Inferior parietal cortex (tissue), 1 donor: ENCODE measurements around the gene CKLF.

Experiments used
- DNase-seq: peaks from one replicate; pipeline ENCODE4 v3.0.0-alpha.2; 2016; ENCODE audit errors: extremely low spot score

Gene CKLF

DNA sequence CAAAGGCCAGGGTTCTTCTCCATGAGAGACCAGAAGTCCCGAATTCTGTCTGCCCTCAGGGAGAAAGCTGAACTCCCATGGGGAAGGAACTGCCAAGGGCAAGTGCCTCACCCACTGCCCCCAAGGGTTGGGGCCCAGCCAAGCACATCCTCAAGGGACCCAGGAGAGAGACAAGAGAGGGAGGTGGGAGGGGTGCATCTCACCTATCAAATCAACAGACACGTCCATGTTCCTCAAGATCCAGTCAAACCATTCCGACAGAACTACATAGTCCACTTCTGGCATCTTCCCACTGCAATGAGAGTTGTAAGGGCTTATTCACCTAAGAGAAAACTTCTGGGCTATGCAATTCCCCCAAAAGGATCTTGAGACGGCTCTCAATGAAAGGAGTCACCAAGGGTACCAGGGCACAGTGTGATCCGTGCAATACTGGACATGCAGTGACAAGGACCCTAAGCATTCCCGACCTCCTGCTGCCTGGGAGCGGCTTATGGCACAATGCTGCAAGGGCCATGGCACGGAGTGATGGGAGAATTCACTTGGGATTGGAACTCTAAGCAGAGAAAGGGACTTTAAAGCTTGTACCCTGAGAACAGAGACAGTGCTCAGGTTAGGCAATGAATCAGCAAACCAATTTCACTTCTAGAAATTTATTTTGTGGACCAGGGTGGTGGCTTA, 34.7 kb upstream of the CKLF start:
- no peak for DNase-seq

DNA sequence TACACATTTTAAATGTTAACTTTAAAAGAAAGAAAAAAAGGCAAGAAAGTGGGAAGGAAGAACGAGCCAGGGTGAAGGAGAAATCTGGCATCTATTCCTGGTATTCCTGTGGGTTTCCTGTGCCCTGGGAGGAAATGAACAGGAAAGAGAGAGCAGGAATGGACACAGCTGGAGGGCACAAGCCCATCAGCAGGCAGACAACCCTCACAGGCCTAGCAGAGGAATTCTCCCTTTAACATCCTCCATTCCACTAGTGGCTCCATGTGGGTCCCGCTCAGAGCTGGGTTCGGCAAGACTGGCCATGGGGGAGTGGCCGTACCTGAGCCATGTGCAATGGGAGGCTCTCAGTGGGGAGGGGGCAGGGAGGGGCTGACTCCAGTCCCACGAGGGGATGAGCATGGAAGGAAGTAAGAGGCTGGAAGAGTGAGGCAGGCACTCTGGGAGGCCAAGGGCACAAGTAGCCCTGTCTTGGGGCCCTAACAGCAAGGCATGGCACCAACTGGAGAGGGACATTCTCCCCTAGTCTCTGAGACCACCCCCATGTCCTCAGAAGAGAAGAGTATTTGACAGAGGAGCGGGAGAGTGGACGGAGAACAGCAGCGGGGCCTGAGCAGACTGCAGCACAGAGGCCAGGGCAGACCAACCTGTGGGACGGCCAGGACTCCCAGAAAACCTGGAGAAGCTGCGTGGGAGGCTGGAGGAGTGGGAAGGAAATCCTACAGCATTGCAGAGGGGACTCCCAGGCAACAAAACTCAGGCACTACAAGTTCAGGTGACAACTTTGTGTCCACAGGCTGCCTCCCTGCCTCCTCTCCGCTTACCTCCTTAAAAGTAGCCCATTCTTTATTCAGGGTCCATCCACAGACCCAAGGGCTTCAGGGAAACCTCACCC, 32.6 kb upstream of the CKLF start:
- DNase-seq = no peak

DNA sequence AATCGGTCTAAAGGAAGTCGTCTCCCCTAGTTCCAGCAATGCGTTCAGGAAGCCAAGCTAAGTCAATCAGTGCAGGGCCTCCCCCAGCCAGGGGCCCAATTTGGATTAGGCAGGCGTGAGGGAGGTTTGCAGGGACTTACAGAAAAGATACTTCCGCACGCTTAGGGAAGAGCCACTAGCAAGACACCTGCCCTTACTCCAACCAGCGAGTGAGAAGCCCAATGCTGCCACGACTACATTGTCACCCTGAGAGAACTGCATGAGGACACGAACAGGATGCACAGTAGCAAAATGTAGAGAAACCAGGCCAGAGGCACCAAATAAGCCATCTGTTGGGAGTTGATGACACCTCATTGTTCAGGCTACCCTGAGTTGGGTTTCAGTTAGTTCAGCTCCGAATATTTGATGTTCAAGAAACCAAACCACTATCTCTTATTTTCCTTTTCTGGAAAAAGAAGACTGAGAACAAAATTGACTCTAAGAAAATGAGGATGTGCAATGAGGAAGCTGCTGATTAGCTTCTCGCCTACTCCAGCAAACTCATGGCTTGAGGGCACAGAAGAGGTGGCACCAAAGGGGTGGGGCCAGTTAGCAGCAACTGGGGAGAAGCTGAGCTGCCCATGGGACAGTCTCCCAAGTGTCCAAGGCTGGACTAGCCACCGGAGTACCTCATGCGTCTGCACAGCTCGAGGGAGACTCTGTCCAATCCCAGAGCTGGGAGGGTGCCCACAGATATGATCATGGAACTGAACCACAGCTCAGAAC, 31.8 kb upstream of the CKLF start:
- DNase-seq = no peak

DNA sequence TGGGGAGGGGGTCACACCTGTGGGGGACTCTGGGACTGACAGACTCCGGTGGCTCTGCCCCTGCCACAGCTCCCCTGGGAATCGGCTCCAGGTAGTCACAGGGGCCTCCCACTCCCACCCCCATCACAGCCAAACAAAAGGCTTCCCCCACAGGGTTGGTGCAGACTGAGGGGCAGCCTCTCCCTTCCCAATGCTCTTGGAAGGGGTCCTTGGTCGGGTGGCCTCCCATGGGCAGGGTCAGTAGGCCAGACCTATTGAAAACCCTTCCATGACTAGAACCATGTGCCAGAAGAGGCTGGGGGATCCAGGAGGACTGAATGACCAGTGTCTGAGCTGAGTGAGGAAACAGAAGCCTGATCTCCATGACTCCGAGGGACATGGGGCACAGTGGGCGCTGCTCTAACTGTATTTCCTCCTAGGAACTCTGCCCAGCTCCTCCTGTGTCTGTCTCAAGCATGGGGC, 31.1 kb upstream of the CKLF start:
- no peak for DNase-seq

DNA sequence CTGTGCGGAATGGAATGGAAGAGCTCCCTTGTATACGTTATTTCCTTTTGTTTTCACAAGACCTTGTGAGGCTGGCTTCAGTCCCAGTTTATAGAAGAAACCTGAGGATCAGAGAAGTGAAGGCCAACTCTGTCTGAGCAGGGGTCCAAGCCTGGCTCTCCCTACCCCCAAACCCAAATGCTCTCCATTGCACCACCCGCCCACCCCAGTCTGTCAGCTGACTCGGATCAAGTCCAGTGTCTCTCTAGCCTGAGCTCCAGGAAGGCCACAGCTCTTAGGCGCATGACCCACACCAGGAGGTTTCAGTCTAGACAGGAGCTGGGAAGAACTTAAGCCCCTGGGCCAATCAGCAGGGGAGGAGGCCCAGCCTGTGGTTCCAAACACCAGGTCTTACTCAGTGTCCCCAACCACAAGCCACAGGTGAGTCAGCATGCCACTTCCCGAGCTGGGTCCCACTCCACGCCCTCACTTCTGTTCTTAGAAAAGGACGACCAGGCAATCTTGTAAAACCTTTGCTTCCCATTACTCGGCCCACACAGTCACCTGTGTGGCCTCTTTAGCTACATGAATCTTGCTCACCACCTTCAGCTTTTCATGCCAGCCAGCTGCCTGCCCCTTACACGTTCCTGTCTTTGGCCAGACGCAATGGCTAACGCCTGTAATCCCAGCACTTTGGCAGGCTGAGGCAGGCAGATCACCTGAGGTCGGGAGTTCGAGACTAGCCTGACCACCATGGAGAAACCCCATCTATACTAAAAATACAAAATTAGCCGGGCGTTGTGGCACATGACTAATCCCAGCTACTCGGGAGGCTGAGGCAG, 30.2 kb upstream of the CKLF start:
- no peak for DNase-seq

DNA sequence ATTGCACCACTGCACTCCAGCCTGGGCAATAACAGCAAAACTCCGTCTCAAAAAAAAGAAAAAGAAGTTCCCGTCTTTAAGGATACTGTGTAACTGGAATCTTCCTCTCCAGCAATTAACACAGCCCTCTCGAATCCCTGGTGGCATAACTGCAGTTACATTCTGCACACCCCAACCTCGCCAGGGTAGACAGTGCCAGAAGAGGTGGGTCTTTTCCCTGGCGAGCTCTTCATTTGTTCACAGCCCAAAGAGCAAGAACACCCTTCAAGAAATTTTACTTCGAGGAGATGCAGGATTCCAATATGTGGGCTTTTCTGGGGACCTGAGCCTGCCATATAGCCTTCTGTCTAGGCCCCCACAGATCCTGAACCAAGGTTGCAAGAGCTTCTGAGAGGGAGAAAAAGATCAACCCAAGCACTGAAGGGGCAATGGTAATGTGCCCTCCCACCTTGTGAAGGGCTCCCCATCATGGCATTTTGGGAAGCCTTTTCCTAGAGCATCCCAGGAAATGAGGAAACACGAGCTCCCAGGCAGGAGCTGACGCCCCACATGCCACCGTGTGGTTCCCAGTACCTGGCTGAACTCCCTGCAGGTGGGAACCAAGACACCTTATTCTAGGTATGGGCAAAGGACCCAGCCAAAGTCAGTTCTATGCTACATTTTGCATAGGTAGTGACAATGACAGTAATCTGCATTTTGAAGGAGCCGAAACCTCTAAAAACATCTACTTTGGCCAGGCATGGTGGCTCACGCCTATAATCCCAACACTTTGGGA, 29.4 kb upstream of the CKLF start:
- no peak for DNase-seq

DNA sequence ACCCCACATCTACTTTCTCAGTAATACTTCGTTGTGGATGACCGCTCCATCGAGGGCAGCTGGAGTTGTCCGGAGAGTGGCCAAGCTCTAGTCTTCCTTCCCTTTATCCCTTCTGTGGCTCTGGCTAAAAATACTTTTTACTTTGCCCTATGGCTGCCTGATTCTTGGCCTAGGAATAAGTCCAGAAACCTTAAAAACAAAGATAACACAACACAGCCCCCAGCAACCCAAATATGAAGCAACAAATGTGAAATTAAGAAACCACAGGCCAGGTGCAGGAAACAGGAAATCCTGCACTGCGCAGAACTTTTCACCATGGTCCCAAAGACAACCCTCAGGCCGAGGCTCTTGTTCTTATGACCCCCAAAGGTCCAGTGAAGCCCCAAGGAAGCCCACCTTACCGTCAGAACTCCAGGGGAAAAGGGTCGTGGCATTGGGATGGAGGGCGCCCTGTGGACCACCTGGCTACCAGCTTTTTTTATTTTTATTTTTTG, 28.5 kb upstream of the CKLF start:
- DNase-seq = no peak

DNA sequence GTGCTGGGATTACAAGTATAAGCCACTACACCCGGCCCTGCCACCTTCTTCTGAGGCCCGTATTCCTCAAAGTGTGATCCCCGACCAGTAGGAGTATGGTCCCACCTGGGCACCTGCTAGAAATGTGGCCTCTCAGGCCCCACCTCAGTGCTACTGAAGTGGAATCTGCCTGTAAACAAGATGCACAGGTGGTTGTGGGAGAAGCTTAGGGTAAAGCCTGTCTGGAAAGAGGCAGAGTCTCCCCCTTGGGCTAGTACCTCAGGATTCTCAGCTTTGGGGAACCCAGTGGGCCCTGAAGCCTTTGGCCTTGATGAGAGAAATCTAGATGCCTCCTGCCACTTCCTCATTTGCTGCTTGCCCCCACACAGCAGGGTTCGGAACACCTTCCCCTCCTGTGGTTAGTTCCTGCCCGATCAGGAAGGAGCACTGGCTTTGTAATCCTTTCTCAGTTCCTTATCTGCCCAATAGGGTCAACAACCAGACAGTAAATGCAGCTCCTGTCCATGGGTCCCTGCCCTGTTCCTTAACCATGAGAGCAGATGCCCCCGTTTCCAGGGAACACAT, 27.7 kb upstream of the CKLF start:
- DNase-seq = no peak

DNA sequence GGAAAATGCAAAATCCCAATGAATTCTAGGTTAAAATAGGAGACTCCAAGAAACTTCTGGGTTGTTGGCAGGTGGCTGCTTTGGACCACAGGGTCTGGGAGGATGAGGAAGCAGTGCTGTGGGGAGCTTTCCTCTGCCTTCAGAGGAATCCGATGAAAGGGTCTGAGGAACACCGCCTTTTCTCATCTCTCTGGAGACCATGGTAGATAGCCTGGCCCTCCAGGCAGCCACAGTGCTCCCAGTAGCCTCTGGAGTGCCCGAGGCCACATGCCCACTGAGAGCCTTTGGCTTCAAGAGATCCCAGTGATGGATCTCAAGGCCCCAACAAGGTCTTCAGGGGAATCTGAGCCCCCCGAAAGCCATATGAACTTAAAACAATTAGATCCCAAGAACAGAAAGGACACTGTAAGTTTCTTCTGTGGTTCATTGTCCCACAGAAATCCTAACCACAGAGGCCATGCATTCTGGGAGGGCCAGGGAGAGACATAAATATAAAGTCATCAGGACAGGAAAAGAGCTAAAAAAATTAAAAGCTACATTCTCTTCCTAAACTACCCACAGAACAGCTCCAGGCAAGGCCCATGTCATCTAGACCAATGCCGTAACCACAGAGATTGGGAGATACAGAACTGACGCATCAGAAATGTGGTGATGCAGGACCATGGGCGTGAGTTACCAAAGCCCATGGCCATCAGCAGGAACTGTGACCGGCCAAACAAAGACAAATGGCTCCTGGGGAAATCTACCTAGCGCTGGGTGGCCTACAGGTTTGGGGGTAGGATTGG, 26.8 kb upstream of the CKLF start:
- no peak for DNase-seq

DNA sequence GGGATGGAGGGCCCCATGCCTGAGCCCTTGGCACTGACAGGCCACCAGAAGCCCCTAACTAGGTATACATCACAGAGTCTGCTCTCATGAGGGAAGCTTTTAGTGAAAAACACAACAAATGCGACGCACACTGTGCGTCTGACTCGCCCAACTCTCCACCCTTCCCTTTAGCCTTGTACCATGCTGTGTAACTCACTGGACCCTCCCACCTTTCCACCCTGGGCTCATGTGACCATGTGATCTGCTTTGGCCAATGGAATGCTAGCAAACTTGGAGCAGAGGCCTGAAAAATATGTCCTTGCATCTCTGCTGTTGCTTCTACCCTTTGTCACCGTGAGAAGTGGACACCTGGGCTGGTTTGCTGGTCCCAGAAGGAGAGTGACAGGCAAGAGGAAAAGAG, 24.1 kb upstream of the CKLF start:
- no peak for DNase-seq

DNA sequence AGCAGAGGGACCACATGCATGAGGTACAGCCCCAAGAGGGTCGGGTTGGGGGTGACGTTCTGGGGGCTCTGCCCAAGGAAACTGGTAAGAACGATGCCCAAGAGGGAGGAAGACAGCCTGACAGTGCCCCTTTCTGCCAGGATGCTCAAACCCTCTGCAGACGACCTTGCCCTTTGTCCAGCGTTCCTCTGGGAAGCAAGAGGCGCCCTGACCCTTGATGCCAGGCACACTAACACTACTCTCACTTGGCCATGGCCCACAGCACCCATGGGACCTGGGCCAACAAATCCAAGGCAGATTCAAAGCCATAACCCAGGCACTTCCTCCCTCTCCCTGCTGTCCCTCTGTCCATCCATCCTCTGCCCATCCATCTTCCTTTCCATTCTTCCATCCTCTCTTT, 22.9 kb upstream of the CKLF start:
- DNase-seq = no peak

DNA sequence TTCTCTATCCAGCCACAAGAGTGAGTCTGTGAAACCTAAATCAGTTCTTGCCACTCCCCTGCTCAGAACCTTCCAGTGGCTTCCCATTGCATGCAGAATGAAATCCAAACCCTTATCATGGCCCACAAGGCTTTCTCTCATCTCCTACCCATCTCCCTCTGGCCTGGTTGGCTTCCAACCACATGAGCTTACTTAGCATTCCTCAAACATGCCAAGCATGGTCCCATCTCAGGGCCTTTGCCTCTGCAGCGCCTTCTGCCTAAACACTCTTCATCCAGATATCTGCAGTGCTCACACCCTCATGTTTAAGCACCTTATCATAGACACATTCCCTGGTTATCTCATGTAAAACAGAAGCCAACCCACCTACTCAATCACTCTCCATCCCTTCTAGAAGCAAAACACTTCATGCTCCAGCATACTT, 18.0 kb upstream of the CKLF start:
- DNase-seq = no peak

DNA sequence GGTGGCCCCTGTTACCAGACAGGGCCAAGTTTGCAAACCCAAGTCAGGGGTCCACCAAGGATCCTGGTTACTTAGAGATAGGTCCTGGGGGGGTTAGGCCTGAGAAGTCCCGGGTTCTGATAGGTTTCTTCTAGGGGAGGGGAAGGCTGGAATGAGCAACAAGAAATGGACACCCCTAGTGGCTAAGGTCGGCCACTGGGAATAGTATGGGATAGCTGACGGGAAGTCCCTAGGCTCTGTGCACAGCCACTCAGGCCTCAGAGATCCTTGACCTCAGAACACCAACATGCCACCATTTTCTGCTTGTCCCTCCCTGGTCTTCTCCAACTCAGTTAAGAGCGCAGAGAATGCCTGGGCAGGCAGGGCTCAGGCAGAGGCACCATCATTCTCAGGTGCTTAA, 15.9 kb upstream of the CKLF start:
- DNase-seq = no peak

DNA sequence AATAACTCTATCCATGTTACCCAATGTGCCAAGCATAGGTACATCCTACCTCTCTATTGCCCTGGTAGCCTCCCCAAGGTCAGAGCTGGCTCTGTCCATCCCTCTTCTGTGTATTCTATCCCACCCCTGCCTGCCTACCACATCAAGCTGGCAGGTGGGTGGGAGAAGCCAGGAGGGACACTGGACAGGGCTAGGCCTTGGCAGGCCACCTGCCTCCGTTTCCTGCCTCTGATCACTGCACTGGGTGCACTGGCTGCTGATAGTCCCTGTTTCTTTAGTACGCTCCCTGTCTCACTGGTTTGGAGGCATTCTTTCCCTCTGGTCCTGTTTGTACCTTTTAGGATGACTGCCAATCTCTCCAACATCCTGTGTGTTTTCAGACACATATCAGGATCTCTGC, 15.1 kb upstream of the CKLF start:
- DNase-seq = no peak

DNA sequence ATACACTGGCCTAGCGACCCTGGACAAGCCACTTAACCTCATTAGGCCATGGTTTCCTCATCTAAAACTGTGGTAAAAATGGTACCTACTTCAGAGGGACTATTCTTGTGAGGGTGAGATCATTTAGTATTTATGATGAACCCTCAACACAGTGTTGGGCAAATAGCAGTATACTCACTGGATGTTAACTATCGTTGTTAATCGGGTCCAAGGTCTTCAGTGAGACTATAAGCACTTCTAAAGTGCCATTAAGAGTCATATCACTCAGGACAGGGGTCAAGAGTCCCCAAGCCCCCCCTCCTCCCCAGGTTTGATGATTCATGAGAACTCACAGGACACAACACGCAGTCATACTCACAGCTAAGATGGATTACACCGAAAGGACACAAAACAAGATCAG, 13.5 kb upstream of the CKLF start:
- DNase-seq = no peak

DNA sequence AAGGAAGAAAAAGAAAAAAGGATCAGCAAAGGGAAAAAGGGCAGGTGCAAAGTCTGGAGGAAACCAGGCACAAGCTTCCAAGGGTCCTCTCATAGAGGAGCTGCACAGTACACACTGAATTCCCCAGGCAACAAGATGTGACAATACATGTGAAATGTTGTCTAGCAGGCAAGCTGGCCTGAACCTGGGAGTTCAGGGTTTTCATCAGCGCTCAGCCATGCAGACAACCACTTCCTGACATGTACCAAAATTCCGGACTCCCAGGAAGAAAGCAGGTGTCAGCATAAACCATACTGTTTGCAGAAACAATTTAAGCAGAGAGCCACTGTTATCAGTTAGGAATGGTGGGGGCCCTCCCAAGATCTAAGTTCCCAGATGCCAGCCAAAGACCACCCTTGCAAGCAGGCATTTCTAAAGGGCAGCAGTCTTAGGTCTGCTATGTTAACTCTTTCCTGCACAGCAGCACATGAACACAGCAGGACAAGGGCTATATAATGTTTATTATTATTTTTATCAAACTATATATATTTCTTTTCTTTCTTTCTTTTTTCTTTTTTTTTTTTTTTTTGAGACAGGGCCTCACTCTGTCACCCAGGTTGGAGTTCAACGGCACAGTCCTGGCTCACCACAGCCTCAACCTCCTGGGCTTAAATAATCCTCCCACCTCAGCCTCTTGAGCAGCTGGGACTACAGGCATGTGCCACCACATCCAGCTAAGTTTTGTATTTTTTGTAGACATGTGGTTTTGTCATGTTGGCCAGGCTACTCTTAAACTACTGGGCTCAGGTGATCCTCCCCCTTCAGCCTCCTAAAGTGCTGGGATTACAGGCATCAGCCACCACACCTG, 12.5 kb upstream of the CKLF start:
- no peak for DNase-seq

DNA sequence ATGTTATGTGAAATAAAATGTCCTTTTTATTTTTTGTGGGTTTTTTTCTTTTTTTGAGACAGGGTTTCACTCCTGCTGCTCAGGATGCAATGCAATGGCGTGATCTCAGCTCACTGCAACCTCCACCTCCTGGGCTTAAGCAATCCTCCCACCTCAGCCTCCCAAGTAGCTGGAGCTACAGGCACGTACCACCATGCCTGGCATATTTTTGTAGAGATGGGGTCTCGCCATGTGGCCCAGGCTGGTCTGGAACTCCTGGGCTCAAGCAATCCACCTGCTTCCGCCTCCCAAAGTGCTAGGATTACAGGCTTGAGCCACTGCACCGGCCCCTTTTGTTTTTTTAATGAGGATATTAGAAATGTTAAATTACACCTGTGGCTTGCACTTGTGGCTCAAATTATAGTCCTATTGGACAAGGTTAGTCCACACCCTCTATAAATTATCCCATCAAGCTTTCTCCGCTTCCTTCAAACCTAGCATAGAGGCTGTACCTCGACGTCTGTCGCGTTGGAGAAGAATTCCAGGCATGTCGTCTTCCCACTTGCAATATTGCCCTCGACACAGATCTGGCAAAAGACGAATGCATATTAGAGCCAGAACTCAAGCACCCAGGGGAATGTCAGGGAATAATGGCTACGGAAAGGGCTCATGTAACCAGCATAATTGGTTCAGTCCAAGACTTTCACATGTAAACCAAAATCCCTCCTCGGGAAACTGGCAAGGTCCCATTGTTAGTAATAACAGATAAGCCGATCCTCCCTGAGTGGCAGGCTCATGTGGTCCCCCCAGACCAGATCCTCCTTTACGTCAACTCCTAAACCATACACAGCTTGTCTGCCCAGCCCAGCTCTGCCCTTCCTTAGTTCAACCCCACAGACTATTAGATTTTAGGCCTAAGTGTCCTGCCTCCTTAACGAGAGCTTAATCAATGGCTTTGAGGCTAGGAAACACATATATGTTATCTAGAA, 10.7 kb upstream of the CKLF start:
- no peak for DNase-seq
